DMS114 treated with DMSO at 0.1 percent for 48 hours (cell line): ENCODE measurements around the gene SDF4.

Experiments
- DNase-seq: peaks from one replicate; lab custom pipeline; 2025; ENCODE audit not compliant: unreplicated experiment; lab: John Stamatoyannopoulos, UW

SDF4 gene

GRCh38 chr1:1168451-1169411, 63.1 kb downstream of the SDF4 start:
- no peak for DNase-seq

GRCh38 chr1:1167841-1168450, 63.9 kb downstream of the SDF4 start:
- DNase-seq, result no peak

GRCh38 chr1:1167398-1167821, 64.4 kb downstream of the SDF4 start:
- no peak for DNase-seq
